OCI-LY1 (cell line): ENCODE results near the gene NOP16.

ENCODE experiments used
- H2AFZ ChIP-seq: fragments of 200-600 bp; sonication (generic), shearing (Covaris generic); 2 replicates; pipeline ENCODE4 v1.6.0; 2014; ENCODE audit warnings: antibody characterized with exemption, mild to moderate bottlenecking, low read length
- H3F3A ChIP-seq: fragments of 200-600 bp; sonication (generic), shearing (Covaris generic); 2 replicates; pipeline ENCODE4 v1.6.0; 2014; ENCODE audit warnings: mild to moderate bottlenecking, antibody characterized with exemption, low read length, moderate library complexity; ENCODE audit not compliant: insufficient read depth
- H3K27ac ChIP-seq: fragments of 200-600 bp; sonication (generic); 2 replicates; pipeline ENCODE4 v1.5.1; 2014; ENCODE audit warnings: low read length, mixed run types, mild to moderate bottlenecking, low read depth; ENCODE audit not compliant: poor library complexity, severe bottlenecking
- H3K27me3 ChIP-seq: fragments of 200-600 bp; sonication (generic); 2 replicates; pipeline ENCODE4 v1.6.0; 2014; ENCODE audit warnings: antibody characterized with exemption, mild to moderate bottlenecking, low read length, moderate library complexity; ENCODE audit not compliant: insufficient read depth
- H3K36me3 ChIP-seq: fragments of 200-600 bp; sonication (generic); 2 replicates; pipeline ENCODE4 v1.6.1; 2014; ENCODE audit warnings: mild to moderate bottlenecking, antibody characterized with exemption, low read length, moderate library complexity, mixed read lengths; ENCODE audit not compliant: insufficient read depth
- H3K4me1 ChIP-seq: fragments of 200-600 bp; sonication (generic); 2 replicates; pipeline ENCODE4 v1.5.1; 2014; ENCODE audit warnings: mild to moderate bottlenecking, low read length, moderate library complexity; ENCODE audit not compliant: insufficient read depth, severe bottlenecking
- H3K4me2 ChIP-seq: fragments of 200-600 bp; sonication (generic), shearing (Covaris generic); 2 replicates; pipeline ENCODE4 v1.6.1; 2014; ENCODE audit warnings: low read length
- H3K4me3 ChIP-seq: fragments of 200-600 bp; sonication (generic); 2 replicates; pipeline ENCODE4 v1.5.1; 2014; ENCODE audit warnings: low read length, low read depth, mild to moderate bottlenecking, mixed read lengths; ENCODE audit not compliant: poor library complexity, severe bottlenecking
- H3K79me2 ChIP-seq: fragments of 200-600 bp; shearing (Covaris generic); 2 replicates; pipeline ENCODE4 v1.6.1; 2016; ENCODE audit warnings: mixed run types, low read length, mixed read lengths; ENCODE audit not compliant: insufficient read depth
- H3K9ac ChIP-seq: fragments of 200-600 bp; sonication (generic), shearing (Covaris generic); 2 replicates; pipeline ENCODE4 v1.6.1; 2014; ENCODE audit warnings: mild to moderate bottlenecking, low read length, mixed read lengths
- H3K9me2 ChIP-seq: fragments of 200-600 bp; sonication (generic), shearing (Covaris generic); 2 replicates; pipeline ENCODE4 v1.6.1; 2014; ENCODE audit warnings: low read depth, mild to moderate bottlenecking, low read length, mixed read lengths
- H3K9me3 ChIP-seq: fragments of 200-600 bp; shearing (Covaris generic); 2 replicates; pipeline ENCODE4 v1.6.1; 2014; ENCODE audit warnings: low read length, mixed read lengths
- H4K20me1 ChIP-seq: fragments of 200-600 bp; sonication (generic), shearing (Covaris generic); 2 replicates; pipeline ENCODE4 v1.6.0; 2016; ENCODE audit warnings: mild to moderate bottlenecking, low read length; ENCODE audit not compliant: insufficient read depth
- EZH2 ChIP-seq: fragments of 200-600 bp; sonication (generic), shearing (Covaris generic); IDR thresholded peaks from 2 replicates; pipeline ENCODE4 v1.8.0; 2017; ENCODE audit warnings: borderline replicate concordance, mixed run types, mild to moderate bottlenecking, antibody characterized with exemption, low read length, moderate library complexity, mixed read lengths
- TF ChIP-seq, protein P1 (sequence below): fragments of 200-600 bp; sonication (generic), shearing (Covaris generic); IDR thresholded peaks from 2 replicates; pipeline ENCODE4 v1.5.1; 2017; ENCODE audit warnings: mild to moderate bottlenecking, antibody characterized with exemption, low read length, moderate library complexity, mixed read lengths

Gene NOP16

DNA sequence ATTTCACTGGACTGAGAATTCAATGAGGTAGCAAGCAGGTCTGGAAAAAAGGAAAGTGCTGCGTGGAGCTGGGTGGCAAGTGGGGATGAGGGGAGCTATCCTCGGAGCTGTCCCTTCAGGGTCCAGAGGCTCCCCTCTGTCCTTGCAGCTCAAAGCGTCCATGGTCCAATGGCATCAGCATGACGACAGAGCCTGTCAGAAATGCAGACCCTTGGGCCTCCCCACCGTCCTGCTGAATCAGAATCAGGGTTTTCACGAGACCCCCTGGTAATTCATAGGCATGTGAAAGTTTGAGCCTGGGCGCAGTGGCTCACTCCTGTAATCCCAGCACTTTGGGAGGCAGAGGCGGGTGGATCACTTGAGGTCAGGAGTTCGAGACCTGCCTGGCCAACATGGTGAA is 5.7 kb upstream of the NOP16 start:
- H2AFZ ChIP-seq, result no peak overlapping the region
- no peaks in the 10 kb centered on the region for H3K9me2 ChIP-seq
- H3K36me3 ChIP-seq, result peaks cover 41% of the 10 kb centered on the region; the same call in 1 of the 2 replicates
- H3K9me3 ChIP-seq, result no peaks in the 10 kb centered on the region
- TF ChIP-seq, protein P1, sequence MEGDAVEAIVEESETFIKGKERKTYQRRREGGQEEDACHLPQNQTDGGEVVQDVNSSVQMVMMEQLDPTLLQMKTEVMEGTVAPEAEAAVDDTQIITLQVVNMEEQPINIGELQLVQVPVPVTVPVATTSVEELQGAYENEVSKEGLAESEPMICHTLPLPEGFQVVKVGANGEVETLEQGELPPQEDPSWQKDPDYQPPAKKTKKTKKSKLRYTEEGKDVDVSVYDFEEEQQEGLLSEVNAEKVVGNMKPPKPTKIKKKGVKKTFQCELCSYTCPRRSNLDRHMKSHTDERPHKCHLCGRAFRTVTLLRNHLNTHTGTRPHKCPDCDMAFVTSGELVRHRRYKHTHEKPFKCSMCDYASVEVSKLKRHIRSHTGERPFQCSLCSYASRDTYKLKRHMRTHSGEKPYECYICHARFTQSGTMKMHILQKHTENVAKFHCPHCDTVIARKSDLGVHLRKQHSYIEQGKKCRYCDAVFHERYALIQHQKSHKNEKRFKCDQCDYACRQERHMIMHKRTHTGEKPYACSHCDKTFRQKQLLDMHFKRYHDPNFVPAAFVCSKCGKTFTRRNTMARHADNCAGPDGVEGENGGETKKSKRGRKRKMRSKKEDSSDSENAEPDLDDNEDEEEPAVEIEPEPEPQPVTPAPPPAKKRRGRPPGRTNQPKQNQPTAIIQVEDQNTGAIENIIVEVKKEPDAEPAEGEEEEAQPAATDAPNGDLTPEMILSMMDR, result no peak
- TF ChIP-seq EZH2, result no peak
- H3K27me3 ChIP-seq, result no peaks in the 10 kb centered on the region
- H3F3A ChIP-seq, result no peaks in the 10 kb centered on the region
- H3K79me2 ChIP-seq, result no peaks in the 10 kb centered on the region
- peaks cover 9% of the 10 kb centered on the region for H3K4me1 ChIP-seq
- H4K20me1 ChIP-seq, result no peaks in the 10 kb centered on the region
- H3K4me3 ChIP-seq, result no peak overlapping the region
- H3K4me2 ChIP-seq, result no peak overlapping the region
- no peak overlapping the region for H3K27ac ChIP-seq
- no peak overlapping the region for H3K9ac ChIP-seq

DNA sequence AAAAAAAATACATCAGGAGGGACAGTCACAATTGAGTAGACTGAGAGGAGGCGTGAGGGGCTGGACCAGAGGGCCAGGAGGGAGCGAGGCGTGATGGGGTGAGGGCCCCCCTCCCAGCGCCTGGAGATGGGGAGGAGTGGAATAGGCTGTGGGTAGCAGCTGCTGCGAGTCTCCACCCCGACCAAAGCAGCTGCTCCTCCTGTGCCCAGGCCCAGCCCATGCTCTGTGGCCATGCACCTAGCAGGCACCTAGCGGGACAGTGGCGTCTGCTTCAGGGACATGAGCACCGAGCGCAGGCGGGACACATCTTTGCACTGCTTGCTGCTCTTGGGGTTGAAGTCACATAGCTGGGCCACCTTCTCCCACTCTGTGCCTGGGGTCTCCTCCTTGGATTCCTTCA is 4.1 kb upstream of the NOP16 start:
- H4K20me1 ChIP-seq, result no peaks in the 10 kb centered on the region
- H3K9ac ChIP-seq, result no peak overlapping the region
- H3K27ac ChIP-seq, result no peak overlapping the region
- H2AFZ ChIP-seq, result no peak overlapping the region
- H3K4me3 ChIP-seq, result no peak overlapping the region
- no peak for TF ChIP-seq EZH2
- TF ChIP-seq, protein P1, result no peak
- peaks cover 9% of the 10 kb centered on the region for H3K79me2 ChIP-seq
- no peaks in the 10 kb centered on the region for H3F3A ChIP-seq
- H3K4me2 ChIP-seq, result no peak overlapping the region
- no peaks in the 10 kb centered on the region for H3K9me3 ChIP-seq
- peaks cover 11% of the 10 kb centered on the region for H3K4me1 ChIP-seq
- no peaks in the 10 kb centered on the region for H3K9me2 ChIP-seq
- no peaks in the 10 kb centered on the region for H3K27me3 ChIP-seq
- H3K36me3 ChIP-seq, result peaks cover 46% of the 10 kb centered on the region; the same call in 1 of the 2 replicates

DNA sequence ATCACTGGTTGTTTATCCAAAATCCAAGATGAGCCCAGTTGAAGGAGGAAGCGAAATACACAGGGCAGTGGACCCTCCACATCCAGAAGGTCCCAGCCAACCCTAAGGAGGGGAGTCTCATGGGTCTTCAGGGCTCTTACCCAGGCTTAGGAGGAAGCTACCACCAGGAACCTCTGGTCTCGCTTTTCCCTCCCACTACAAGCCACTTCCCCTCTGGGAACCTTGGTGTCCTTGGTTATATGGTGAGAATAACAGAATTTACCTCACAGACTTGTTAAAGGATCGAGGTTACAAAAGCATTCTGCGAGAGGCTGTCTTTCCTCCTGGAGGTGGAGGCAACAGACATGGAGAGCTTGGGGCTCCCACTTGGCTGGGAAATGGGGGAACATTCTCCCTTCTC is 3.6 kb upstream of the NOP16 start:
- Histone ChIP-seq H3F3A (no peaks in the 10 kb centered on the region), H3K4me1 (peaks cover 16% of the 10 kb centered on the region), H3K27ac (no peak overlapping the region), H3K4me2 (no peak overlapping the region), H3K36me3 (peaks cover 50% of the 10 kb centered on the region; the same call in 1 of the 2 replicates), H3K9me3 (no peaks in the 10 kb centered on the region), H3K9ac (no peak overlapping the region), H3K4me3 (no peak overlapping the region), H3K9me2 (no peaks in the 10 kb centered on the region), H4K20me1 (no peaks in the 10 kb centered on the region), H3K27me3 (no peaks in the 10 kb centered on the region), H3K79me2 (peaks cover 14% of the 10 kb centered on the region), H2AFZ (no peak overlapping the region)
- TF ChIP-seq, protein P1, result no peak
- no peak for TF ChIP-seq EZH2
